ENCODE results near the gene CADM2. TPM values are rescaled to one million over a fixed set of nuclear protein-coding genes. Genes with fewer than 3 reads are reported as not detected.

The CADM2 gene
- total RNA-seq, 1 experiment from 2014 or later = not detected

DNA sequence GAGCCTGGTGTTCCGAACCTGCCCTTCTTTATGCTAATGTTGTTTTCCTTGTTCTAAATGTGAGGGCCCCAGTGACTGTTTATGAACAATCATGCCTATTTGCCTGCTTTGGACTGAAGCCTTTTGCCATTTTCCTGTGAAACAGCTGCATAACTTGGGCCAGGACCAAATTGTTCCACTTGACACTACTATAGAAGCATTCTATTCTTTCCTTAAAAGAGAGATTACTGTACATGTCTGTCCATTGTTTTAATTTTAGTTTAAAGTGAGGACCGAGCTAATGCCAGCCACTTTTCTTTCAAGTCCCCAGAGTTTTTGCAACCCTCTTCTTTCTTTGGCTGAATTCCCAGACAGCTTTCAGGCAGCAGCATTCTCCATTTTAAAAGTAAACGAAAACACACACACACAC is 980.3 kb downstream of the CADM2 start:
- ChIA-PET POLR2A (no interaction called here), RAD21 (ENCODE audit: low non-redundant PET in 1 of 2, low total read pairs in 2 of 2, uncharacterized antibody in 2 of 2, unreplicated experiment in 2 of 2) (no interaction called here), CTCF (no interaction called here)
- DNase-seq (ENCODE audit: low read depth, low spot score) = no peak
- Histone ChIP-seq H3K4me1 (ENCODE audit: control insufficient read depth in 1 of 2, insufficient read depth in 2 of 2, low read length in 2 of 2) (no peaks in the 10 kb centered on the region), H3K9me3 (ENCODE audit: control insufficient read depth in 1 of 2, insufficient read depth in 1 of 2, low read depth in 1 of 2, low read length in 2 of 2) (0 out of 4 replicates have a peak, but pooled peaks cover 0 to 4% of the 10 kb centered on the region in 2 experiments), H4K20me1 (ENCODE audit: insufficient read depth) (no peaks in the 10 kb centered on the region), H3K79me2 (ENCODE audit: insufficient read depth, low read length) (no peaks in the 10 kb centered on the region), H3K9ac (ENCODE audit: low read length) (no peak overlapping the region), H3K9me2 (ENCODE audit: insufficient read depth) (no peaks in the 10 kb centered on the region), H3K4me2 (ENCODE audit: low read length) (no peak overlapping the region), H3K36me3 (ENCODE audit: control insufficient read depth in 1 of 2, insufficient read depth in 2 of 2, low read length in 2 of 2) (no peaks in the 10 kb centered on the region), H2AFZ (ENCODE audit: low read depth, low read length, poor library complexity, severe bottlenecking) (no peak overlapping the region), H3K27ac (ENCODE audit: low read depth, low read length) (no peak overlapping the region), H3K4me3 (replicated peaks in 1 of 2; ENCODE audit: low read depth in 1 of 2, low read length in 2 of 2) (no peak overlapping the region), H3K27me3 (ENCODE audit: insufficient read depth, low read length) (no peaks in the 10 kb centered on the region)
- intact Hi-C loops (cut with micrococcal nuclease) = no loop called here
- no peak for ATAC-seq
- BruUV-seq (replicated peaks) = no TSS peak
- TF ChIP-seq EGR1 (IDR thresholded peaks at IDR 0.05; ENCODE audit: low read depth) (no peak), CEBPB (IDR thresholded peaks at IDR 0.05; ENCODE audit: low read depth) (no peak), POLR2A (IDR thresholded peaks at IDR 0.05; ENCODE audit: borderline replicate concordance, extremely low read depth, insufficient read depth, insufficient read length) (no peak), CBX3 (IDR thresholded peaks at IDR 0.05; ENCODE audit: low read depth) (no peak), SIN3A (IDR thresholded peaks at IDR 0.05; ENCODE audit: low read depth) (no peak), FOSL1 (IDR thresholded peaks at IDR 0.05; ENCODE audit: low read depth) (no peak), SP1 (IDR thresholded peaks at IDR 0.05; ENCODE audit: low read depth) (no peak), EZH2 (IDR thresholded peaks at IDR 0.05) (no peak), POLR2AphosphoS5 (IDR thresholded peaks at IDR 0.05; ENCODE audit: low read depth, low read length) (no peak), TCF7L2 (IDR thresholded peaks at IDR 0.05; ENCODE audit: borderline replicate concordance, extremely low read depth, insufficient read depth, insufficient read length) (no peak), ZNF274 (IDR thresholded peaks at IDR 0.05; ENCODE audit: low read depth, low read length) (no peak), RAD21 (IDR thresholded peaks at IDR 0.05; ENCODE audit: low read depth) (no peak), EZH2phosphoT487 (IDR thresholded peaks at IDR 0.05; ENCODE audit: borderline replicate concordance) (no peak), YY1 (IDR thresholded peaks at IDR 0.05; ENCODE audit: extremely low read depth, insufficient replicate concordance, low read depth, low read length) (no peak)
- TF ChIP-seq, protein P1, sequence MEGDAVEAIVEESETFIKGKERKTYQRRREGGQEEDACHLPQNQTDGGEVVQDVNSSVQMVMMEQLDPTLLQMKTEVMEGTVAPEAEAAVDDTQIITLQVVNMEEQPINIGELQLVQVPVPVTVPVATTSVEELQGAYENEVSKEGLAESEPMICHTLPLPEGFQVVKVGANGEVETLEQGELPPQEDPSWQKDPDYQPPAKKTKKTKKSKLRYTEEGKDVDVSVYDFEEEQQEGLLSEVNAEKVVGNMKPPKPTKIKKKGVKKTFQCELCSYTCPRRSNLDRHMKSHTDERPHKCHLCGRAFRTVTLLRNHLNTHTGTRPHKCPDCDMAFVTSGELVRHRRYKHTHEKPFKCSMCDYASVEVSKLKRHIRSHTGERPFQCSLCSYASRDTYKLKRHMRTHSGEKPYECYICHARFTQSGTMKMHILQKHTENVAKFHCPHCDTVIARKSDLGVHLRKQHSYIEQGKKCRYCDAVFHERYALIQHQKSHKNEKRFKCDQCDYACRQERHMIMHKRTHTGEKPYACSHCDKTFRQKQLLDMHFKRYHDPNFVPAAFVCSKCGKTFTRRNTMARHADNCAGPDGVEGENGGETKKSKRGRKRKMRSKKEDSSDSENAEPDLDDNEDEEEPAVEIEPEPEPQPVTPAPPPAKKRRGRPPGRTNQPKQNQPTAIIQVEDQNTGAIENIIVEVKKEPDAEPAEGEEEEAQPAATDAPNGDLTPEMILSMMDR (IDR thresholded peaks at IDR 0.05 in 2 of 3, conservative IDR thresholded peaks at IDR 0.05 in 1 of 3; ENCODE audit: borderline replicate concordance in 1 of 3, insufficient read depth in 1 of 3, low read depth in 2 of 3, low read length in 2 of 3) = no peak
- TF ChIP-seq, protein P2, sequence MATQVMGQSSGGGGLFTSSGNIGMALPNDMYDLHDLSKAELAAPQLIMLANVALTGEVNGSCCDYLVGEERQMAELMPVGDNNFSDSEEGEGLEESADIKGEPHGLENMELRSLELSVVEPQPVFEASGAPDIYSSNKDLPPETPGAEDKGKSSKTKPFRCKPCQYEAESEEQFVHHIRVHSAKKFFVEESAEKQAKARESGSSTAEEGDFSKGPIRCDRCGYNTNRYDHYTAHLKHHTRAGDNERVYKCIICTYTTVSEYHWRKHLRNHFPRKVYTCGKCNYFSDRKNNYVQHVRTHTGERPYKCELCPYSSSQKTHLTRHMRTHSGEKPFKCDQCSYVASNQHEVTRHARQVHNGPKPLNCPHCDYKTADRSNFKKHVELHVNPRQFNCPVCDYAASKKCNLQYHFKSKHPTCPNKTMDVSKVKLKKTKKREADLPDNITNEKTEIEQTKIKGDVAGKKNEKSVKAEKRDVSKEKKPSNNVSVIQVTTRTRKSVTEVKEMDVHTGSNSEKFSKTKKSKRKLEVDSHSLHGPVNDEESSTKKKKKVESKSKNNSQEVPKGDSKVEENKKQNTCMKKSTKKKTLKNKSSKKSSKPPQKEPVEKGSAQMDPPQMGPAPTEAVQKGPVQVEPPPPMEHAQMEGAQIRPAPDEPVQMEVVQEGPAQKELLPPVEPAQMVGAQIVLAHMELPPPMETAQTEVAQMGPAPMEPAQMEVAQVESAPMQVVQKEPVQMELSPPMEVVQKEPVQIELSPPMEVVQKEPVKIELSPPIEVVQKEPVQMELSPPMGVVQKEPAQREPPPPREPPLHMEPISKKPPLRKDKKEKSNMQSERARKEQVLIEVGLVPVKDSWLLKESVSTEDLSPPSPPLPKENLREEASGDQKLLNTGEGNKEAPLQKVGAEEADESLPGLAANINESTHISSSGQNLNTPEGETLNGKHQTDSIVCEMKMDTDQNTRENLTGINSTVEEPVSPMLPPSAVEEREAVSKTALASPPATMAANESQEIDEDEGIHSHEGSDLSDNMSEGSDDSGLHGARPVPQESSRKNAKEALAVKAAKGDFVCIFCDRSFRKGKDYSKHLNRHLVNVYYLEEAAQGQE (IDR thresholded peaks at IDR 0.05; ENCODE audit: low read depth) = no peak
- TF ChIP-seq, protein P3, sequence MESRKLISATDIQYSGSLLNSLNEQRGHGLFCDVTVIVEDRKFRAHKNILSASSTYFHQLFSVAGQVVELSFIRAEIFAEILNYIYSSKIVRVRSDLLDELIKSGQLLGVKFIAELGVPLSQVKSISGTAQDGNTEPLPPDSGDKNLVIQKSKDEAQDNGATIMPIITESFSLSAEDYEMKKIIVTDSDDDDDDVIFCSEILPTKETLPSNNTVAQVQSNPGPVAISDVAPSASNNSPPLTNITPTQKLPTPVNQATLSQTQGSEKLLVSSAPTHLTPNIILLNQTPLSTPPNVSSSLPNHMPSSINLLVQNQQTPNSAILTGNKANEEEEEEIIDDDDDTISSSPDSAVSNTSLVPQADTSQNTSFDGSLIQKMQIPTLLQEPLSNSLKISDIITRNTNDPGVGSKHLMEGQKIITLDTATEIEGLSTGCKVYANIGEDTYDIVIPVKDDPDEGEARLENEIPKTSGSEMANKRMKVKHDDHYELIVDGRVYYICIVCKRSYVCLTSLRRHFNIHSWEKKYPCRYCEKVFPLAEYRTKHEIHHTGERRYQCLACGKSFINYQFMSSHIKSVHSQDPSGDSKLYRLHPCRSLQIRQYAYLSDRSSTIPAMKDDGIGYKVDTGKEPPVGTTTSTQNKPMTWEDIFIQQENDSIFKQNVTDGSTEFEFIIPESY (IDR thresholded peaks at IDR 0.05; ENCODE audit: extremely low read depth, insufficient replicate concordance, low read length) = no peak
- TF ChIP-seq, protein P4, sequence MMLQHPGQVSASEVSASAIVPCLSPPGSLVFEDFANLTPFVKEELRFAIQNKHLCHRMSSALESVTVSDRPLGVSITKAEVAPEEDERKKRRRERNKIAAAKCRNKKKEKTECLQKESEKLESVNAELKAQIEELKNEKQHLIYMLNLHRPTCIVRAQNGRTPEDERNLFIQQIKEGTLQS (IDR thresholded peaks at IDR 0.05) = no peak
